Measurements from ENCODE around the gene KSR2.
"Not testable (repeated sequence)": the region's sequence is repeated elsewhere in the genome, so short reads cannot be mapped to it uniquely, and the experiment has no call there.

Gene KSR2

DNA sequence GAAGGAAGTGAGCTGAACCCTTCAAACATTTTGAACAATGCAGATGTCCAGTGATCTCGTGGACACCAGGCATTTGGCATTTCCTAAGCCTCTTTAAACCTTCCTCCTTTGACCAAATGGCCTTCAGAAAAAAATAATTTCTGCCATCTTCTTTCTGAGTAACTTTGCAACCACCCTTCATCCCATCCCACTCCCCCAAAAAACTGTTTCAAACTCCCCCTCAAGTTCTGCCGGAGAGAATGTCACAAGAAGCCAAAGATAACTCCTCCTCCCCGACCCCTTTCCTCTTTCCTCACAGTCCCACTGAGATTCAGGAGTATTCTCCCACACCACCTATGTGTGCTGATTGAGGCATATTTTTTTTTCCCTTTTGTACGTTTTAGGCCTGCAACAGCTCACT lies 1.7 kb downstream of the KSR2 start:
- DNase-seq: no peak

DNA sequence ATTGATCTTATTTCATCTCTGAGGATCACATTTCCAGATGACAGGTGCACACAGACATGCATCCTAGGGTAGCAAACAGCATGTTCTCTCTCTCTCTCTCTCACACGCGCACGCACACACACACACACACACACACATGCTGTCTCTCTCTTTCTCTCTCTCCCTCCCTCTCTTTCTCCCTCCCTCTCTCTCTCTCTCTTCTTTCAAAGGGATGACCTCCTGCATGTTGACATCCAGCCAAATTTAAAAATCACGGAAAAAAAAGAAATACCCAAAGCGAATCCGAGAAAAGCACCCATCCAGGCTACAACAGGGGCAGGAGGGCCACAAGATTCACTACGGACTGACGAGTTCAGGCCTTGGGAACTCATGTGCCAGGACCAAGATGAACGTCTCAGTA lies 2.3 kb downstream of the KSR2 start:
- DNase-seq: no peak

DNA sequence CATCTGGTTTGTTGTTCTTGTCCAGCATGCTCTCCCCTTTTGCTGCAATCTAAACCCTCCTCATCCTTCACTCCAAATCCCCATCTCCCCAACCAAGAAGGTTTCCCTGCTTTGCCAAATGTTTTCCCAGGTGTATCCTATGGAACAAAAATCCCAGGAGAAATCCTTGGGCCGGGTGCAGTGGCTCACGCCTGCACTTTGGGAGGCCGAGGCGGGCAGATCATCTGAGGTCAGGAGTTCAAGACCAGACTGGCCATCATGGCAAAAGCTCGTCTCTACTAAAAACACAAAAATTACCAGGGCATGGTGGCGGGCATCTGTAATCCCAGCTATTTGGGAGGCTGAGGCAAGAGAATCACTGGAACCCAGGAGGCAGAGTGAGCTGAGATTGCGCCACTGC lies 5.0 kb downstream of the KSR2 start:
- DNase-seq: no peak

GRCh38 chr12:117936722-117937484 lies 31.9 kb downstream of the KSR2 start:
- DNase-seq: no peak

DNA sequence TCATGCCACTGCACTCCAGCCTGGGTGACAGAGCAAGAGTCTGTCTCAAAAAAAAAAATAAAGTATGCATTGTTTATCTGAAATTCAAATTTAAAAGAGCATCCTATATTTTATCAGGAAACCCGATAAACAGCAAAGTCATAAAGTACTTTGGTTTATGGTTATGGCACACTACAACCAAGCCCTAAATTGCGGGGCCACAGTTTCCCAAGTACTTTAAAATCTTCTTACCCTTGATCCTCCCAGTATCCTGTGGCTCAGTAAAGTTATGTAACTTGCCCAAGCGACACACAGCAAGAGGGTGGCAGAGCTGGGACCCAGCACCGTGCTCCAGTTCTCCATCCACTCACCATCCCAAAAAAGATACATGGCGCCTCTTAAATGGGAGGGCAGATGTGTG lies 35.2 kb downstream of the KSR2 start:
- DNase-seq: no peak

- DNase-seq: no peak
Measured at GRCh38 chr12:117926391-117926899, 42.3 kb downstream of the KSR2 start.

DNA sequence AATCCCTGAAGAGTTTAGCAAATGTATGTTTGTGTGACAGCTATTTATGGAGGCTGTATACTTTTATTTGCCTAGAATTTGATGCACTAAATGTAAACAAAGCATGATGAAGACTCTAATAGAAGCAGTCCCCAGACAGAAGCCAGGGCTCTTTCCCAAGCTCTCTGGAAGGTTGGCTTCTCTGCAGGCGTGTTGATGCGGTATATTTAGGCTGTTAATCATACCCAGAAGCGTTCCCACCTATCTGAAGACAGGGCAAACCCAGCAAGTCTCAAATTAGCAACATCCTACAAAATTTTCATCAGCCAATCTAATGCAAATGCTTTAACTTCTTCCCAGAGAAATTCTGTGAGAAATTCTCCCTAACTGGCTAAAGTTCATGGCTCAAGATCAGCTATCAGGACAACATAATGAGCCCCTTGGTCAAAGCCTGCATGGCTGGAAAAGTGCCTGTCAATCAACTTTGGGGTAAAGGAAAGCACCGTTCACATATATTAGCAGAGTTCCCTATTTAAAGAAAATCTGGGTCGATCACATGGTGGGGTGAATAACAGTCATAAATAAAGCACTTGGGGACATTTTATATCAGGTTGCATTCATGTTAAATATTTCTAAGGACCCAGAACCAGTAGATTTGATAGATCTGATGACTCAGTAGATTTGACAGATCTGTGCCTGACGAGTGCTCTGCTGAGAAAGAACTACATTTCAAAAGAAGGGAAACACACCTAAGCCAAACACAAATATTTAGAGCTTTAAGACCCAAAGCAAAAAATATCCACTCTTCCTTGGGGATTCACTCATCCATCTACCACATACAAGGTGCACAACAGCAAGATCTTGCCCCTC lies 46.6 kb downstream of the KSR2 start:
- DNase-seq: no peak

GRCh38 chr12:117919479-117919878 lies 49.3 kb downstream of the KSR2 start:
- DNase-seq: no peak

- no peak for DNase-seq
Measured at GRCh38 chr12:117914686-117915085, 54.1 kb downstream of the KSR2 start.

GRCh38 chr12:117912756-117913155 lies 56.0 kb downstream of the KSR2 start:
- DNase-seq: no peak

GRCh38 chr12:117908411-117908810 lies 60.4 kb downstream of the KSR2 start:
- DNase-seq: no peak

DNA sequence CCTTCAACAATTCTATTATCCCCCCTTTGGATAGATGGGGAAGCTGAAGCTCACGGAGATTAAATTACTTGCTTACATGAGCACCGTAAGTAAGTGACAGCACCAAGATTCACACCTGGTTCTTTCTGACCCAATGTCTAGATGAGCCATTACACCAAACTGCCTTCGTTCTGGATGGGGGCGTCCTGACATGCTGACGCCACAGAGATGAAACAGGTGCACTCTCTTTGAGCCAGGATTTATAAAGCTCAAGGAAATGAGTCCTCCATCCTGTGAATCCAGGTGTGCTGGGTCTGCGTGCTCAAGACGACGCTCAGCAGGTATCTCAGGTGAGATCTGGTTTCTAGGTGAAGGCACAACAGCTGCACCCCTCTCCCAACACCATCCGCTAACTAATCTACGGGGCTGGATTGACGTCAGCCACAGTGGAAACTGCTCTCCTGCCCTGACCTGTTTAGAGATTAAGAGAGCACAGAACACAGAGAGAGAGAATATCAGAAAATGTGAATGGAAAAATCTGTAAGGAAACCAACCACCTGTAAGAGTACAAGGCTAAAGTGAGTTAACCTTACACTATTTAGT lies 61.6 kb downstream of the KSR2 start:
- DNase-seq: no peak

DNA sequence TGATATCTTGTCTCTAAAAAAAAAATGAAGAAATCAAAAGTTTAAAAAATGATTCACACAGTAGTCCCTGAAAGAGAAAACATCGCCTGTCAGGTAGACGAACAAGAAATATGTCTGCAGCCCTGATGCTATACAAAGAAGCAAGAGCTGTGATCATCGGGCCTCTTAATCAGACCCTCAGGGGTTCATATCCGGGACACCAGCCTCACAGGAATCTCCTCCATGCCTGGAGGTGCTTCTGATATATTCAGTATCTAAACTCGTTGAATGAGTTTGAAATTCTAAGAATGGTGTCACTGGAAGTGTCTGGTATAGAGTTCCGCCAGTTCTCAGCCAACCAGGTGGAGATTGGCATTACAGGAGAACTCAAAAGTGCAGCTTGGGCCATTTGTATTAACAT lies 64.7 kb downstream of the KSR2 start:
- no peak for DNase-seq

- DNase-seq: no peak
Measured at GRCh38 chr12:117903110-117903840, 65.5 kb downstream of the KSR2 start.

DNA sequence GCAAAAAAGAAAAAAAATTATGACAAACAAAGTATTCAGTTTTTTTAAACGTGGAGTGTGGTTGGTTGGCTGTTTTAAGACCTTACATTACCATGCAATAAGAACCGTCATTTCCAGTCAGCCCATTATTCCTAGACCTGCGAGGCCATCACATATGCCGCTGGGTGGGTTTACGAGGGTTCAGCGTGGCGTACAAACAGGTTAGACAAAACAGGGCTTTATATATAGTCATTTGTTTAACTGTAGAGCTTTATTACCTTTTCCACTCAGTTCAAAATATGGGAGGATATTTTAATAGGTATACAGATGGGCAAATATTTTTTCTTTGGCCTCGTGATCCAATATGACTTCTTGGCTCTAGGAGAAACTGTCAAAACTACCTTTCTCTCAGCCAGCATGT lies 67.2 kb downstream of the KSR2 start:
- DNase-seq: no peak

- no peak for DNase-seq
Measured at GRCh38 chr12:117900561-117900960, 68.2 kb downstream of the KSR2 start.

GRCh38 chr12:117897372-117898161 lies 71.2 kb downstream of the KSR2 start:
- DNase-seq: no peak

GRCh38 chr12:117896009-117896408 lies 72.8 kb downstream of the KSR2 start:
- no peak for DNase-seq

- DNase-seq: no peak
Measured at GRCh38 chr12:117892441-117892840, 76.3 kb downstream of the KSR2 start.

GRCh38 chr12:117891265-117891664 lies 77.5 kb downstream of the KSR2 start:
- not testable (repeated sequence) for DNase-seq

- DNase-seq: no peak
Measured at GRCh38 chr12:117890644-117891043, 78.1 kb downstream of the KSR2 start.

DNA sequence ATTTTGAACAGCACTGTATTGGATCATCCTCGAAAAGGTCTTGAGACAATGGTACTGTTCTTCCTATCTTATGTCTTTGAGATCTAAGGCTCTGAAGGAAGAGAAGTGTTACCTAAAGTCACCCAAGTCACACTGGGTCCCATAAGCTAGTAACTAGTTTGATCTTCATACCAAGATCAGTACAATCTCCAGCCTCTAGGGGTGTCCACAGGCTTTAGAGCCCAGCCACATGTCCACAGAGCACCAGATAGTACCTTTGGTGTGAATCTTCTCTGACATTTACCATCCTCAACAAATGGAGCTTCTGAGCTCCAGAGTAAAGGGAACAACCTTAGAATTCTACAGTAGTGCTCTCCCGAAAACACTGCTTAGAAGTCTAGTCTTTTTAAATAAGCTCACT lies 78.7 kb downstream of the KSR2 start:
- DNase-seq: no peak

Data from NCI-H446 treated with DMSO at 0.1 percent for 48 hours (cell line).